ENCODE results near the gene SKOR2.

DNA sequence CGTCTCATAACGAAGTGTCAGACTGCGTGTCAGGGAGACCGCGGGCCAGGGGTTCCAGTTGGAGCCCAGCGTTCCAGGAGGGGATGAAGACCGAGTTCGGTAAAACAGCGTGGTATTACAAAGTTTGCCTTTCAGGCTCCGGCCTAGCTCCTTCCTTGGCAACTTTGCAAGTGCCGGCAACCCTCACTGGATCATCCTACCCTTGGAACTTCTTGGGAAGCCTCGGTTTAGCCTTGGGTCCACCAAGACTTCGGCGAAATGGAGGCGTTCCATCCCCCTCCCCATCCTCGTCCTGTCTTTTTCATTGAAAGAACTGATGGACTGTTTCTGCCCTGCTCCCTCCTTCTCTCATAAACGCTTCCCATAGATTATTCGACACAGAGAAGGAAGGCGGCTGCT is 10.4 kb upstream of the SKOR2 start:
- TF ChIP-seq EP300 (IDR thresholded peaks at IDR 0.05): no peak
- no peak for TF ChIP-seq POLR2A (IDR thresholded peaks at IDR 0.05)
